HFFc6 (cell line): Measurements from ENCODE around the gene OPALIN. TPM values are rescaled to one million over a fixed set of nuclear protein-coding genes. Genes with fewer than 3 reads are reported as not detected.

Experiments used
- DNase-seq: peaks from one replicate; pipeline ENCODE4 v3.0.0-alpha.2; 2018
- H3K27ac Mint-ChIP-seq: 2 replicates; pipeline ENCODE4 v1.8.0; 2020; ENCODE audit warnings: mild to moderate bottlenecking, mixed read lengths
- H3K27me3 Mint-ChIP-seq: 2 replicates; pipeline ENCODE4 v1.8.0; 2021; ENCODE audit warnings: mild to moderate bottlenecking, moderate library complexity, mixed read lengths; ENCODE audit not compliant: insufficient read depth
- H3K36me3 Mint-ChIP-seq: 2 replicates; pipeline ENCODE4 v1.8.0; 2021; ENCODE audit warnings: low read depth, mixed read lengths
- H3K4me1 Mint-ChIP-seq: 2 replicates; pipeline ENCODE4 v1.8.0; 2020; ENCODE audit warnings: low read depth, mixed read lengths
- H3K4me3 Mint-ChIP-seq: 2 replicates; pipeline ENCODE4 v1.8.0; 2020; ENCODE audit warnings: mild to moderate bottlenecking, moderate library complexity, mixed read lengths
- H3K9me3 Mint-ChIP-seq: 2 replicates; pipeline ENCODE4 v1.8.0; 2020; ENCODE audit warnings: mild to moderate bottlenecking, mixed read lengths
- total RNA-seq, 6 experiments: library from RNA; stranded (reverse); fragmentation: NEBNext Ultra II Directional; extraction: Animal tissue kit (Norgen Biotek cat#: 25700); gene quantifications; 2 replicates in 1 of 6; 3 replicates in 5 of 6; pipeline ENCODE4 v1.2.3, GENCODE V29; 2021
- TF ChIP-seq, protein P1 (sequence below): fragments of 200-600 bp; sonication (generic); IDR thresholded peaks from 2 replicates; pipeline ENCODE4 v1.5.0; 2021; ENCODE audit warnings: antibody characterized with exemption, mild to moderate bottlenecking

OPALIN gene
- total RNA-seq, 6 experiments from 2014 or later, result not detected

GRCh38 chr10:96305019-96305418, 53.8 kb downstream of the OPALIN start:
- Mint-ChIP-seq H3K27ac (no peak overlapping the region), H3K9me3 (no peaks in the 10 kb centered on the region), H3K27me3 (peaks cover 5% of the 10 kb centered on the region), H3K36me3 (no peaks in the 10 kb centered on the region), H3K4me3 (no peak overlapping the region), H3K4me1 (no peaks in the 10 kb centered on the region)
- no peak for DNase-seq
- TF ChIP-seq, protein P1, sequence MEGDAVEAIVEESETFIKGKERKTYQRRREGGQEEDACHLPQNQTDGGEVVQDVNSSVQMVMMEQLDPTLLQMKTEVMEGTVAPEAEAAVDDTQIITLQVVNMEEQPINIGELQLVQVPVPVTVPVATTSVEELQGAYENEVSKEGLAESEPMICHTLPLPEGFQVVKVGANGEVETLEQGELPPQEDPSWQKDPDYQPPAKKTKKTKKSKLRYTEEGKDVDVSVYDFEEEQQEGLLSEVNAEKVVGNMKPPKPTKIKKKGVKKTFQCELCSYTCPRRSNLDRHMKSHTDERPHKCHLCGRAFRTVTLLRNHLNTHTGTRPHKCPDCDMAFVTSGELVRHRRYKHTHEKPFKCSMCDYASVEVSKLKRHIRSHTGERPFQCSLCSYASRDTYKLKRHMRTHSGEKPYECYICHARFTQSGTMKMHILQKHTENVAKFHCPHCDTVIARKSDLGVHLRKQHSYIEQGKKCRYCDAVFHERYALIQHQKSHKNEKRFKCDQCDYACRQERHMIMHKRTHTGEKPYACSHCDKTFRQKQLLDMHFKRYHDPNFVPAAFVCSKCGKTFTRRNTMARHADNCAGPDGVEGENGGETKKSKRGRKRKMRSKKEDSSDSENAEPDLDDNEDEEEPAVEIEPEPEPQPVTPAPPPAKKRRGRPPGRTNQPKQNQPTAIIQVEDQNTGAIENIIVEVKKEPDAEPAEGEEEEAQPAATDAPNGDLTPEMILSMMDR, result no peak

DNA sequence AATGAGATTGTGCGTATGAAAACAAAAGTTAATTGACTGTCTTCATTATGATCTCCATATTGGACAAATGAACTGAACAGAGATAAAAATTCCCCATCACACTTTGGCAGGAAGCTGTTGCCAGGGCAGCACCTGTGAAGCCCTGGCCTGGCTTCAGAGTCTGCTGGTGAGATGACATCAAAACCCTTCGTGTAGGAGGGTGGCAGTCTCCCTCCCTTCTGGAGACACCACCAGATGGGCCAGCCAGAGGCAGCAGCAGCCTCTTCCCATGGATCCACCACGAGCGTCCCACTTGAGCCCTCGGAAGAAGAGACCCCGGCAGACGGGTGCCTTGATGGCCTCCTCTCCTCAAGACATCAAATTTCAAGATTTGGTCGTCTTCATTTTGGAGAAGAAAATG, 54.6 kb downstream of the OPALIN start, which contains the start of gene DNTT:
Gene DNTT, plus strand, starts transcription at position 205 of the 400 bp plus-strand sequence. Its CDS starts 64 bp downstream, at position 269.
- TF ChIP-seq, protein P1, result no peak
- H3K27ac Mint-ChIP-seq, result no peak within 1 kb of the TSS
- no peaks in the 10 kb centered on the region for H3K9me3 Mint-ChIP-seq
- no peak for DNase-seq
- no peaks in the 10 kb centered on the region for H3K36me3 Mint-ChIP-seq
- peaks cover 5% of the 10 kb centered on the region for H3K27me3 Mint-ChIP-seq
- H3K4me3 Mint-ChIP-seq, result no peak within 1 kb of the TSS
- no peaks in the 10 kb centered on the region for H3K4me1 Mint-ChIP-seq

DNA sequence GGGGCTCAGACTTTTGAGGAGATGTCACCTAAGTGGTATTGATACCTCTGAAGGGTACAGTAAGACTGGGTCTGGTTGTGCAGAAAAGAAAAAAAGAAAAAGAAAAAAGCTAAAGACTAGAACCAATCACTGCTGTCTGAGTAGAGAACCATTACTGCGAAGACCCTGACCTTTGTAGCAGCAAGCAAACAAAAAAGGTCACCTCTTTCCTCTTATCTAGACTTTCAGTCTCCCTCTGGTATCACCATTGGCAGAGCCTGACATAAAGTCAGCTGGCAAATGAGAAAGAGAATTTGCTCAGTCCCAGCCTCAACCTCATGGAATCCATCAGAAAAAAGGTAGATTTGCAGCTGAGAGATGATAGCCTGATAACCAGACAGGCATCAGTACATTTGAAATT, 57.2 kb downstream of the OPALIN start:
- H3K4me1 Mint-ChIP-seq, result no peaks in the 10 kb centered on the region
- H3K27me3 Mint-ChIP-seq, result peaks cover 10% of the 10 kb centered on the region
- H3K27ac Mint-ChIP-seq, result no peak overlapping the region
- H3K9me3 Mint-ChIP-seq, result no peaks in the 10 kb centered on the region
- no peaks in the 10 kb centered on the region for H3K36me3 Mint-ChIP-seq
- no peak for DNase-seq
- H3K4me3 Mint-ChIP-seq, result no peak overlapping the region
- TF ChIP-seq, protein P1, result no peak

GRCh38 chr10:96299383-96299782, 59.4 kb downstream of the OPALIN start:
- Mint-ChIP-seq H3K4me1 (no peaks in the 10 kb centered on the region), H3K36me3 (no peaks in the 10 kb centered on the region), H3K27me3 (peaks cover 9% of the 10 kb centered on the region), H3K4me3 (no peak overlapping the region), H3K9me3 (no peaks in the 10 kb centered on the region), H3K27ac (no peak overlapping the region)
- no peak for DNase-seq
- TF ChIP-seq, protein P1, result no peak

DNA sequence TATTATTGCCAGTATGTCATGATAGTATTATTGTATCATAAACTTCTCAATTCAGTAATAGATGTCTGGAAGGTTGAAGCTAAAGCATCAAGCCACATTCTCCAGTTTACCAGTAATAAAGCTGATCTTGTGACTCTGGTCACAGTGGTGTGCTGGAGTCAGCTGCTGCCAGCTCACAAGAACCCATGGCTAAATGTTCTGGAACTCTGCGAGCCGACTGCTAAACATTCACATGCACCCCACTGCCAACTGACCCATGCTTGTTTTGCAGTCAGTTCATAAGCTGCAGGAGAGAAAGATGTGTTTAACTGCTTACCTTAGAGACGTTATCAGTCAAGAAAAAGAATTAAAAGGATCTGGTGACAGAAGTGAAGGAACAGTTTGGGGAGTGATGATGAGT, 60.4 kb downstream of the OPALIN start:
- H3K27ac Mint-ChIP-seq, result no peak overlapping the region
- no peaks in the 10 kb centered on the region for H3K36me3 Mint-ChIP-seq
- no peak overlapping the region for H3K4me3 Mint-ChIP-seq
- H3K4me1 Mint-ChIP-seq, result no peaks in the 10 kb centered on the region
- no peaks in the 10 kb centered on the region for H3K9me3 Mint-ChIP-seq
- TF ChIP-seq, protein P1, result no peak
- H3K27me3 Mint-ChIP-seq, result peaks cover 9% of the 10 kb centered on the region
- DNase-seq, result no peak

- TF ChIP-seq, protein P1, result no peak
- Mint-ChIP-seq H3K4me3 (no peak overlapping the region), H3K36me3 (no peaks in the 10 kb centered on the region), H3K27ac (no peak overlapping the region), H3K27me3 (peaks cover 9% of the 10 kb centered on the region), H3K9me3 (no peaks in the 10 kb centered on the region), H3K4me1 (no peaks in the 10 kb centered on the region)
- no peak for DNase-seq
Measured at GRCh38 chr10:96297486-96297885, 61.3 kb downstream of the OPALIN start.
